NB4 (cell line): ENCODE measurements around the gene RBM27.

Experiments
- MAX ChIP-seq: IDR thresholded peaks from 2 replicates; pipeline ENCODE4 v1.6.1; 2011; ENCODE audit warnings: low read depth, low read length
- POLR2A ChIP-seq: IDR thresholded peaks from 2 replicates; pipeline ENCODE4 v1.6.1; 2011; ENCODE audit warnings: mild to moderate bottlenecking; ENCODE audit not compliant: insufficient read length; ENCODE audit errors: extremely low read depth
- TF ChIP-seq, protein P1 (sequence below): IDR thresholded peaks from one replicate; pipeline ENCODE4 v1.5.1; 2012; ENCODE audit warnings: low read depth, low read length

- TF ChIP-seq, protein P1, sequence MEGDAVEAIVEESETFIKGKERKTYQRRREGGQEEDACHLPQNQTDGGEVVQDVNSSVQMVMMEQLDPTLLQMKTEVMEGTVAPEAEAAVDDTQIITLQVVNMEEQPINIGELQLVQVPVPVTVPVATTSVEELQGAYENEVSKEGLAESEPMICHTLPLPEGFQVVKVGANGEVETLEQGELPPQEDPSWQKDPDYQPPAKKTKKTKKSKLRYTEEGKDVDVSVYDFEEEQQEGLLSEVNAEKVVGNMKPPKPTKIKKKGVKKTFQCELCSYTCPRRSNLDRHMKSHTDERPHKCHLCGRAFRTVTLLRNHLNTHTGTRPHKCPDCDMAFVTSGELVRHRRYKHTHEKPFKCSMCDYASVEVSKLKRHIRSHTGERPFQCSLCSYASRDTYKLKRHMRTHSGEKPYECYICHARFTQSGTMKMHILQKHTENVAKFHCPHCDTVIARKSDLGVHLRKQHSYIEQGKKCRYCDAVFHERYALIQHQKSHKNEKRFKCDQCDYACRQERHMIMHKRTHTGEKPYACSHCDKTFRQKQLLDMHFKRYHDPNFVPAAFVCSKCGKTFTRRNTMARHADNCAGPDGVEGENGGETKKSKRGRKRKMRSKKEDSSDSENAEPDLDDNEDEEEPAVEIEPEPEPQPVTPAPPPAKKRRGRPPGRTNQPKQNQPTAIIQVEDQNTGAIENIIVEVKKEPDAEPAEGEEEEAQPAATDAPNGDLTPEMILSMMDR, result no peak
- TF ChIP-seq POLR2A, result no peak
- no peak for TF ChIP-seq MAX
Observed at GRCh38 chr5:146196459-146197048, 6.9 kb upstream of the RBM27 start.
